GM12892 (cell line): ENCODE data around the gene FERD3L.

ENCODE experiments used
- POLR2A ChIP-seq: IDR thresholded peaks from 2 replicates; pipeline ENCODE4 v1.6.1; 2011; ENCODE audit warnings: low read depth, low read length, control low read depth
- POLR2AphosphoS5 ChIP-seq: IDR thresholded peaks from 2 replicates; pipeline ENCODE4 v1.6.1; 2011; ENCODE audit warnings: low read depth, low read length, control low read depth
- TAF1 ChIP-seq: IDR thresholded peaks from 2 replicates; pipeline ENCODE4 v1.6.1; 2011; ENCODE audit warnings: low read depth, mild to moderate bottlenecking, control low read depth, low read length, borderline replicate concordance

DNA sequence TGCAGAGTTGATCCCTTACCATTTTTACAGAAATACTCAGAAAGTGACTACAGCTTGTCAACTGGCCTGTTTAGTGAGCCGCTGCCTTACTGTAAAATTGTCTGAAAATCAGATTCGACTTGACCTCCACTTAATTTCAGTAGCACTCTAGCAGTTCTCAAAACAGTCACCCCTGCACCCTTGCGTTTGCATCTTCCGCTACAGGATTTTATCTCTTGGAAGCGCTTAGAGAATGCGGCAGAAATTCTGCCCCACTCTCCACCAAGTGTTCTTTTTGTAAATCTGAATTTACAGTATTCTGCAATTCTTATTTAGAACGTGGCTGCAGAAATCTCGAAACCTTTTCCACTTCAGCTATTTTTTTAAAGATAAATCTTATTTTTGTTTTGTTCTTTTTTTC is 25.8 kb downstream of the FERD3L start:
- TF ChIP-seq TAF1 (no peak), POLR2A (no peak), POLR2AphosphoS5 (no peak)
